ENCODE data around the gene CACNA1H.
"Not testable (repeated sequence)": the region's sequence is repeated elsewhere in the genome, so short reads cannot be mapped to it uniquely, and the experiment has no call there.

Gene CACNA1H

GRCh38 chr16:1194665-1195392, 41.9 kb downstream of the CACNA1H start:
- DNase-seq: no peak

- DNase-seq: no peak
Observed at GRCh38 chr16:1195393-1195666, 42.4 kb downstream of the CACNA1H start.

- no peak for DNase-seq
Observed at GRCh38 chr16:1196494-1196893, 43.6 kb downstream of the CACNA1H start.

- DNase-seq: no peak
Observed at GRCh38 chr16:1197237-1197866, 44.4 kb downstream of the CACNA1H start.

- no peak for DNase-seq
Observed at GRCh38 chr16:1198194-1198593, 45.3 kb downstream of the CACNA1H start.

GRCh38 chr16:1198671-1199346, 45.9 kb downstream of the CACNA1H start:
- DNase-seq: not testable (repeated sequence)

- DNase-seq: no peak
Observed at GRCh38 chr16:1199347-1200013, 46.6 kb downstream of the CACNA1H start.

GRCh38 chr16:1200014-1200627, 47.2 kb downstream of the CACNA1H start:
- DNase-seq: no peak

GRCh38 chr16:1201444-1201843, 48.5 kb downstream of the CACNA1H start:
- DNase-seq: no peak

GRCh38 chr16:1202274-1202673, 49.4 kb downstream of the CACNA1H start:
- DNase-seq: no peak

GRCh38 chr16:1204933-1205332, 52.0 kb downstream of the CACNA1H start:
- DNase-seq: no peak

- no peak for DNase-seq
Observed at GRCh38 chr16:1206326-1206725, 53.4 kb downstream of the CACNA1H start.

GRCh38 chr16:1206786-1207185, 53.9 kb downstream of the CACNA1H start:
- DNase-seq: no peak

GRCh38 chr16:1208239-1208830, 55.4 kb downstream of the CACNA1H start:
- no peak for DNase-seq

GRCh38 chr16:1209081-1209480, 56.2 kb downstream of the CACNA1H start:
- no peak for DNase-seq

- DNase-seq: no peak
Observed at GRCh38 chr16:1210461-1210860, 57.6 kb downstream of the CACNA1H start.

GRCh38 chr16:1211451-1212268, 58.8 kb downstream of the CACNA1H start:
- DNase-seq: no peak

- DNase-seq: no peak
Observed at GRCh38 chr16:1212616-1213194, 59.8 kb downstream of the CACNA1H start.

- DNase-seq: no peak
Observed at GRCh38 chr16:1213231-1213630, 60.3 kb downstream of the CACNA1H start.

GRCh38 chr16:1213796-1214372, 61.0 kb downstream of the CACNA1H start:
- no peak for DNase-seq

GRCh38 chr16:1214719-1215118, 61.8 kb downstream of the CACNA1H start:
- DNase-seq: no peak
